Forelimb muscle (tissue), 1 donor: ENCODE results near the gene TRDMT1. TPM values are rescaled to one million over a fixed set of nuclear protein-coding genes. Genes with fewer than 3 reads are reported as not detected.

Experiments
- DNase-seq: peaks from one replicate; pipeline ENCODE4 v3.0.0-alpha.2; 2013; ENCODE audit warnings: low read depth
- polyA plus RNA-seq: library from polyadenylated mRNA; unstranded; fragments of 120-200 nt; gene quantifications from one replicate; pipeline ENCODE4 v1.2.1, GENCODE V29; 2013; ENCODE audit not compliant: insufficient read length

Gene TRDMT1
- polyA plus RNA-seq, 1 donor = 6.9 TPM

DNA sequence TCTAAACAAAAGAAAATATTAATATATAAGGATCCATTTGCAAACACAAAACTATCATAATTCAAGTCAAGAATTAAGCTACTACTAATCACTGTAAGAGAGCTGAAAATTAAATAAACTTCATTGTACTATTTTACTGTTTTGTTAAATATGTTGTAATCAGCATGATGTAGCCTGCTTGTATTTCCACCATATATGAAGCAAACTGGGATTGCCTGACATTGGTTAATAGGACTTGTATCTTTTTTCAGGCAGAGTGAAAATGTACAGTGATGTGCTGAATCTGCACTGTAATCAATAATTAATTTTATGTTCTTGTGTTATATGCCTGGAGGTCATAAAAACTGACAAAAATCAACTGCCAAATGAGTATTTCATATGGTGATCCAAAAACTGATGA is 25.4 kb downstream of the TRDMT1 start:
- DNase-seq = no peak

DNA sequence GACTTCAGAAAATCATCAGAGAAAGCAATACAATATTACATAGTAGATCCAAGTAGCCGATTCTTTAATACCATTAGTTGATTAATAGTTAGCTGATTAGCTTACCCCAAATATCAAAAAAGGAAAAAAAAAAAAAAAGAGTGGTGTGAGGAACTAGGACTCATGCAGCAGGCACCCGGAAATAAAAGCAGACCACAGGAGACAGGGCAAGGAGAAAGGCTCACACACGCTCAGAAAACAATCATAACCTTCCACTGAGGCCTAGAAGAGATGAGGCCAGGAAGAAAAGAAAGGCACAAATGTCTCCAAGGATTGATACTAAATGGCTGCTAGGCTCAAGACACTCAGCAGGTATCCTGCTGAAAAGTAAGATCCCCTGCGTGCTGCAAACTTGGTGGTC is 25.9 kb downstream of the TRDMT1 start:
- DNase-seq = no peak

DNA sequence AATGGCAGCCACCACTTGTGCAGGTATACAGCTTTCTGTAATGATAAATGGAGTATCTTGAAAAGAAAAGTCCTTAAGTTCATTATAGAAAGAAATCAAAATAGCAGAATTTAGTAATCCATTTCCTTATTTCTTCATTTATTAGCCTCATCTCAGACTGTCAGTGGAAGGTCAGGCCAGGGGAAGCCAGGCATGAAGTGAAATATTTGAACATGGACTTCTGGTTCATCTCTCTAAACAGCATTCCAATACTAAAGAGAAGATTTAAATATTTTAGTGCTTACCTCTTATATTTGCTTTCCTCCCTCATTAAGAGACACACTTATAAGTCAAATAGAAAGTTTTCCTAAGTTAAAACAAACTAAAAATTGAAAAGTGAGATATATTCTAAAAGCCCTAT is 26.8 kb downstream of the TRDMT1 start:
- DNase-seq = no peak

- no peak for DNase-seq
Measured at GRCh38 chr10:17171141-17171641, 30.3 kb downstream of the TRDMT1 start.

DNA sequence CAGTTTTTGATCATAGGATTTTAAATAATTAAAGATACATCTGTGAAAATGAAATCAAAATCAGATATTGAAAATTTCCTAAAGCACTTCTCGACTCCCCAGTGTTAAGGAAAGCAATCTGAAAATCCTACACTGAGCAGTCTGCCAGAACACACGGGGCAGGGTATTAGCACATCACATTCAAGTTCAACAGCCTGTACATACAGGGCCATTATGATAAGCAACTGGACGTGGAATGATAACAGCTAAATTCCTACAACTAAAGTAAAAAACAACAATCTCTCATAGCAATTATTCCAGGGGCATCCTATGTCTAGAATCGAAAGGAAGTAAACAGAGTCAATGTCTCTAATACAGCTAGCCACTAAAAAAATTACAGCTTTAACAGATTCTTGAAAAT is 31.7 kb downstream of the TRDMT1 start:
- DNase-seq = no peak

GRCh38 chr10:17166699-17167098 is 34.8 kb downstream of the TRDMT1 start:
- DNase-seq = no peak

GRCh38 chr10:17162828-17163227 is 38.6 kb downstream of the TRDMT1 start:
- no peak for DNase-seq

DNA sequence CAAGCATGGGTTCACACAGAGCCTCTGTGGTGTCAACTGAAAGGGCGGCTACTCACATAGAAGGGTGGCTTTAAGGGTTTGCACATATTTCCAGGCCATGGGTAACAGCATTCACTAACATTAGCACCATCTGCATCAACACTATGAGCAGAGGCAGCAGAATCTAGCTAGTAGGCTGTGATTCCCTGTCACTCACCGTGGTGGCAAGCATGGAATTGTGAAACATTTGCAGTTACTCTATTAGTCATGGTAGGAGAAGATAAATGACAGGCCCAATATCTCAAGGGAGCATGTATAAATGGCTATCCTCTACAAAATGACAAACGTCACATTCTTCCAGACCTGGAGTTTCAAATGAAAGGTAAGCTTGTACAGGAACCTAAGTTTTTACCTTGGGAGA is 39.7 kb downstream of the TRDMT1 start:
- no peak for DNase-seq

GRCh38 chr10:17157024-17157423 is 44.4 kb downstream of the TRDMT1 start:
- no peak for DNase-seq

DNA sequence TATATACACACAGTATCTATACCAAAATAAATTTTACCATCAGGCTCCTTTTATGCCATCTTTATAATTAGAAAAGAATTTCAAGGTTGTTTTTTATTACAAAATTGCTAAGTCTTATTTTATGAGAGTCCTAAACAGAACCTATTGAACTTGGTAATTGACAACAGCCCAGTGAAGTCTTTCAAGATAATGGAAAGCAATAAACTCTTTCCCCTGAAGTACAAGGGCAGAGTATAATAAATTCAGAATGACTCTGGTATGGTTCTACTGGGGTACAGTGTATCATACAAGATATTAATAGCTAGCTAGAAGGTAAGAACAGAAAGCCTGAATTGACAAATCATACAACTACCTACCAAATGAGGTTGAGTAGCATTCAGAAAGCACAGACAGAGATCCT is 45.6 kb downstream of the TRDMT1 start:
- no peak for DNase-seq

DNA sequence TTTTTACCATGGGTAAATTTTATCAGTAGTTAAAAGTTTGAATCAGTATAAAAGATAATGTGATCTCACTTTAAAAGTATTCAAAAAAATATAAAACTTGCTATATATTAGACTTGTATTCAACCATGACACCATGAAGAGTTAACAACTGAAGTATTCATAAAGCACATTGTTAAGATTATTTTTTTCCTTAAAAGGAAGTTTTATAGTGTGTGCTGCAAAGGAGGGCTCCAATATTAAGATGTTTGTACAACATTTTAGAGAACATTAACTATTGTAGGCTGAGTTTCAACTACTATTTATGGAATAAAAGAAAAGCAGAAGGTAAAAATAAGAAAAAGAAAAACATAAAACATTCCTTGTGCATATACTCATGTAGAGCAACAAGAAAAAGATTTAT is 47.4 kb downstream of the TRDMT1 start:
- DNase-seq = no peak

DNA sequence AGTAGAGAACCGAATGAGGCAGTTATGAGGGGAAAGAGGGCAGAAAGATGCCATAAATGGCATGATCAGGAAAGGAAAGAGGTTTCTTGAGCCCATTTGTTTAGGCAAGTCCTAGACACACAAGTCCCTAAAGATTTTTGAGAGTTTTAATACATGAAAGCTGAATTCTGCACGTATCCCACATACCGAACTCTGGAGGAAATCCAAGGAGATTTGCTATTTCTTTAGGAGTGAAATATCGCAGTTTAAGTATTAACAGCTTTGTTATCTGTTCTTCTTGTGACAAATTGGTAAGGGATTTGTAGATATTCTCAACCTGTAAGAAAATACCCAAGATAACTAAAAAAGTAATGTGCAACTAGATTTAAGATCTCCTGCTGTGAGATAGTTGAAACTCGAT is 48.2 kb downstream of the TRDMT1 start:
- DNase-seq = no peak

GRCh38 chr10:17151716-17152115 is 49.8 kb downstream of the TRDMT1 start:
- DNase-seq = no peak

DNA sequence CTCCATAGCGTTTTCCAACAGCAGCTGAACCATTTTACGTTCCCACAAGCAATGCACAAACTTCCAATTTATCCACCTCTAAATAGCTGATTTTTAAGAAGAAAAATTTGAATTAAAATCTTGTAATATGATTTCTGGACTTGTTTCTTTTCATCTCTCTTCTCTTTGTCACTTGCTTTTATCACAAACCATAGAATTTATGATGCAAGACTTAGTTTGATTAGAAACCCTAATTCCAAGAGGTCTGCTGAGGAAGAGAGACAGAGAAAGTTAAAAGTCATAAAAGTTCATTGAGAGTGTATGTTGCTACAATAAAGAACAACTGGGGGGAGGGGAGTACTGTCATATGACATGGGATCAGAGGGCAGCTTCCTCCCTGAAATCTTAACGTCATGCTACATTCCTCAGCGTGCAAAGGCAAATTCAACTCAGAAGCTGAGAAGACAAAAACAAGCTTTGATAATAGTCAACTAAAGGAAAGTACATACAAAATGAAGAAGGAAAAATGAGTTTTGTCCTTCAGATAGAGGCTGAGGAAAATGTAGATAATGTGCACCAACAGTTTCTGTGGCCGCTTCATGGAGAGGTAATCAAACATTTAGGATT is 53.5 kb downstream of the TRDMT1 start:
- no peak for DNase-seq

DNA sequence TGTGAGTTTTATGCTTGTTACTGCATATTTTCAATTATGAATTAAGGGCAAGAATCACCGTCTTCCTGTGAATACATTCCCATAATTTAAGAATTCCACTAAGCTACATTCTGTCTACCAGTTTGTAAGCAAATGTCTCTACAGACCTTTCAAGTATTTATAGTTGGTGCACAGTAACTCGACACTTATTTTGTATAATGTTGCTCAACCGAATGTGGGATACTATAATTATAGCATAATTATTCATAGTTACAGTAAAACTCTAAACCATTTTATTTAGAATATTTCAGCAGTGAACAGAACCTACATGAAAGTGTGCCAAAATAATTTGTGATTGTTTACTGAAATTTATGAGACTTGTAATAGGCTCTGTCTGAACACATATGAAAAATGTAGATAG is 54.6 kb downstream of the TRDMT1 start:
- no peak for DNase-seq

- no peak for DNase-seq
Measured at GRCh38 chr10:17145239-17145638, 56.2 kb downstream of the TRDMT1 start.

DNA sequence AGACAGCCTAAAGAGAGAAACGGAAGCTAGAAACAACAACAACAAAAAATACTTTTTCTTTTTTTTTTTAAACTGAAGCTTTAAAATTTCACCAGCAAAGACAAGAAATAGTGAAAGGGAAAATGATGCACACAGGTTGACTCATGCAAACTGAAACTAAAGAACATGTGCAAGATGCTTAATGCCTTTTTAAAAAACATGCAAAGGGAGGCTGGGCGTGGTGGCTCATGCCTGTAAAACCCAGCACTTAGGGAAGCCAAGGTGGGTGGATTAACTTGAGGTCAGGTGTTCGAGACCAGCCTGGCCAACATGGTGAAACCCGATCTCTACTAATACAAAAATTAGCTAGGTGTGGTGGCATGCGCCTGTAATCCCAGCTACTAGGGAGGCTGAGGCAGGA is 56.7 kb downstream of the TRDMT1 start:
- DNase-seq = no peak

DNA sequence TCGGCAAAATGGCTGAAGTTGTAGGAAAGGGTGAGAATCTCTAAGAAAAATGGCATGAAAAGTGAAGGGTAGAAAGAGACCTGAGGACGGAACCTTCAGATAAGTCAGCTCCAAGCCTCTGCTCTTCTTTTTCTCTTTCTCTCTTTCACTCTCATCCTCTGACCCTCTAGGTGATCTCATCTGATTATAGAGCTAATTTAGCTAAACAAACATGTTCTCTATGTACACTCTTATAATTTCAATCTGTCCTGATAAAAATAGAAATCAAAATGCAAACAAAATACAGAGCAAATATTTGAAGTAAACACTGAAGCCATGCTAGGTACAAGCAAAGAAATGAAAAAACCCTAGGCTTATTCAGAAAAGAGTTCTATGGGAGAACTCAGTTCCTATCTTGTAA is 57.4 kb downstream of the TRDMT1 start:
- DNase-seq = no peak

- DNase-seq = no peak
Measured at GRCh38 chr10:17143055-17143690, 58.3 kb downstream of the TRDMT1 start.

- DNase-seq = no peak
Measured at GRCh38 chr10:17141504-17142229, 59.8 kb downstream of the TRDMT1 start.

DNA sequence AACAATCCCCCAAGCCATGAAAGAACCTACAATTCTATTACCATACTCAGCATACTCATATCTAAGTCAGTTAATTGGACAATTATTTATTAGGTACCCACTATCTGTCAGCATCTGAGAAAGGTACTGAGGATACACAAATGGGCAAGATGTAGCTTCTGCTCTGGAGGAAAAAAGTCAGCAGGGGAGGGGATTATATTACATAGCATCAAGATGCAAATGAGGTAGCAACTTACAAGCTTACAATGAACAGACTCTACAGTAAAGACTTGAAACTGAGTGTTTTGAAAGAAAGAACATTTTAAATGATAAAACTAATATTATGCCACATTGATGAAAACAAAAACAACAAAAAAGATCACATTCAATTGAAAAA is 61.1 kb downstream of the TRDMT1 start:
- DNase-seq = no peak

GRCh38 chr10:17138460-17139042 is 62.9 kb downstream of the TRDMT1 start:
- no peak for DNase-seq

DNA sequence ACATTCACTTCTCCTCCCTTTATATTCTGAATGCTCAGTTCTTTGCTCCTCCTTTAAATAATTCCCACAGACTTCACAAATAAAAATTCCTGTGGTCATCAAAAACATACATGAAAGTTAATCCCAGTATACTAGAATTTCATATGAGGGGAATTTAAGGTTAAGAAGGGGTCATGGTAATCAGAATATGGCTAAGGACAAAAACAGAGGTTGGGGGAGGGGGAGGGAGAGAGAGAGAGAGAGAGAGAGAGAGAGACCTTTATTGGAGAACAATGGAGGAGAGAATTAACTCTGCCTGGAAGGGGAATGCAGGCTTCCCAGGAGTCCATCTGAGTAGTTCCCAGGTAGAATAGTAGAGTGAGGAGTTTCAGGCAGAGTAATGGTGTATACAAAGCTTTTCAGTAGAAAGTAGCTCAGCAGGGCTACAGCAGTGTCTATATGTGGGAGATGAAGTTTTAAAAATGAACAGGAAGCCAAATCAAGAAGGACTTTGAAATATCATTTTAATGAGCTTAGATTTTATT is 66.7 kb downstream of the TRDMT1 start:
- DNase-seq = no peak
